NCI-H1092 treated with DMSO at 0.1 percent for 48 hours (cell line): ENCODE results near the gene TEX9.
"Not testable (repeated sequence)": the region's sequence is repeated elsewhere in the genome, so short reads cannot be mapped to it uniquely, and the experiment has no call there.

Source experiments
- DNase-seq: peaks from one replicate; lab custom pipeline; 2025; lab: John Stamatoyannopoulos, UW

TEX9 gene

DNA sequence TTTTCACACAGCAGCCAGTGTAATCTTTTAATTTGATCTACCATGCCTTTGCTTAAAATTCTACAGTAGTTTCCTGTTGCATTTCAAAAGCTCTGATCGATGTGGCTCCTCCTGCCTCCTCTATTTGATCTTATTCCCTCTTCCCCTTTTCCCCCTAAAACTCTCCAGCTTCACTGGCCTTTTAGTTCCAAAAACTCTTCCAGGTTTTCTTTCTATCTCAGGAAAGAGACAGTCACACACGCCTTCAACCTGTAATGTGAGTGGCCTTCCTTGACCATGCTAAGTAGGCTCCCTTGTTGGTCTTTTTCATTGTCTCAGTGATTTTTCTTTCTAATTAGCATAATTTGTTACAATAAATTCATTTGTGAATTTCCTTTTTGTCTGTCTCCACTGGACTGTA is 985 bp downstream of the TEX9 start:
- no peak for DNase-seq

- no peak for DNase-seq
Measured at GRCh38 chr15:56367156-56367555, 1.9 kb downstream of the TEX9 start.

- DNase-seq, result no peak
Measured at GRCh38 chr15:56369234-56369633, 4.0 kb downstream of the TEX9 start.

DNA sequence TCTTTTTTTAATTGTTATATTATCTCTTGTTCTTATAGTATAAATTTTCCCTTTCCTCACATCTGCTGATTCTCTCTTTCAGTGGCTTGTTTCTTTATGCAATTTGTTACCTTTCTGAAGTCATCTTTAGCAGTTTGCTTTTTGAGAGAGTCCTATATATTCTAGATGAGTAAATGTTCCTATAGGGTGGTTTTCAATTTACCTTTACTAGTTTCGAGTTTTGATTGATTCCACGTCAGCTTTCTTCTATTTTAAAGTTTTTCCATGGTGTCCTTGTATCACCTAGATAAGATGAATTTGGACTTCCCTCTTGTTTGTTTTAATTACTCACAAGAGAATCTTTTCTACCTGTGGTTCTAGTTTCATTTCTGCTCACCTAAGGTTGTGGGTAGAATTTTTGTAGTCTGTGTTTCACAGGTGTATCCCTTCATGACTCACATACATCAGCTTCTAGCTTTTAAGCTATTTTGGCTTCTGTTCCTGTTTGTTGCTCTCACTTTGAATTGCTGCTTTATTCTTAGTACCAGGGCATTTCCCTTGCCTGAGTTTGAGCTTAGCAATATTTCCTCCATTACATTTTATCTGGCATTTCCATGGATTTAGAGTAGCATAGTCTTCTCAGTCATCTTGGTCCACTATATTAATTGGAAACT is 6.4 kb downstream of the TEX9 start:
- DNase-seq, result no peak

- DNase-seq, result not testable (repeated sequence)
Measured at GRCh38 chr15:56374693-56375092, 9.5 kb downstream of the TEX9 start.

GRCh38 chr15:56377822-56378221 is 12.6 kb downstream of the TEX9 start:
- not testable (repeated sequence) for DNase-seq

DNA sequence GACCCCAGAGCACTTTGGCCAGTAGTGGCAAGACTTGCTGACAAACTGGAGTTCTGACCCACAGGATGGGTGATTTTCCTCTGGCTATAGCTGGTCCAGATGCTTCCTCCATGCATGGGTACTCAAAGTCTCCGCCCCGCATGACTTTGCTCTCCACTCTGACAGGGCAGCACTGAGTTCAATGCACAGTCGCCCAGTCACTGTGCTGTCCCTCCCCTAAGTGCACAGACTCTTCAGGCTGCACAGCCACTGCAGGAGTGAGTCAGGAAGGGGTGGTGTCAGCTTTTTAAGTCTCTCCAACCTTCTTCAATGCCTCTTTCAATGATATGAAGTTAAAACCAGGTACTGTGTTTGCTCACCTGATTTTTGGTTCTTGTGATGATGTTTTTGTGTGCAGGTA is 17.8 kb downstream of the TEX9 start:
- DNase-seq, result no peak

DNA sequence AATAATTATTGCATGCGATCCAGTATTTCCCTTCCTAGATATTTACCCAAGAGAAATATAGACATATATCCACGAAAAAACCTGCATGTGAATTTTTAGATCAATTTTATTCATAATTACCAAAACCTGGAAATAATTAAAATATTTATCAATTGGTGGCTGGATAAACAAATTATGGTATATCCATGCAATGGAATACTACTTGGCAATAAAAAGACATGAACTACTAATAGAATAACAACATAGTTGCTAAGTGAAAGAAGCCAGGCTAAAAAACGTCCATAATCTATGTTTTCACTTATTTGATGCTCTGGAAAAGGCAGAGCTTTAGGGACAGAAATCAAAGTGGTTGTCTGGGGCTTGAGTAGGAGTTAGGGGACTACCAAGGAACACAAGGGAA is 20.7 kb downstream of the TEX9 start:
- no peak for DNase-seq

DNA sequence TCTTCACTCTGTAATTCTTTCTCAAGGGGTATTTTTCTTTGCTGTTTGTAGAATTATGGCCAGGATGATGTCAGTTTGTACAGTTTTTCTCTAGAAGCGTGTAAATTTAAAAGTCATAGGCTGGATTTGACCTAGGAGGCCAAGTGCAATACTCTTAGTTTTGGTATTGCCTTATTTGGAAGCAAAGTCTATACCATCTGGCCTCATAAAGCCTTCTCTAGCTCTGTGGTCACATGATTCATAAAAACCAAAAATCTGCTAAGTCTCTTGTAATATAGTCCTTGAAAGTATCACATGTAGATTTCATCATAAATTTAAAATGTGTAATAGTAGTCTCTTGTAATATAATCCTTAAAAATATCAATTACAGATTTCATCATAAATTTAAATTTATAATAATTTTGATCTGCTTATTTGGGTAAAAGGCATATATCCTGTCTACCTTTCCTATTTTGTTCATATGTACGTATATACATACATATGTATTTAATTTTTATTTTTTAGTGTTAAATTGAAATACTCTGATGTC is 25.6 kb downstream of the TEX9 start:
- DNase-seq, result no peak

DNA sequence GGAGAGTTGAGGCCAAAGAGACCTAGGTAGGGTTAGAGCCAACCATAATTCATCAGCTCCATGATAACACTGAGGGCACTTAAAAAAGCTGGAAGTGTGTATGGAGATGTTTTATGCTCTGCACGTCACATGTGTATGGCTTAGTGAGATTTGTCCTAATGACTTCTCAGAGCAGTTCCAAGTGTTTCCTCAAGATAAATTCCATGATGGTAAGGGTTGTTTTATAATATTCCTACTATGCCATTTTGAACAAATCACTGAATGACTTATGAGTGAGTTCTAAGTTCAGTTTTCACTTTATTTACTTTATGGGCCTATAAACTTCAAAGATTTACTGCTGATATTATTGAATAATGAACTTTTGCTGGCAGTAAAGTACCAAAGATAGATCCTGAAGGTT is 28.1 kb downstream of the TEX9 start:
- DNase-seq, result no peak

- DNase-seq, result no peak
Measured at GRCh38 chr15:56394909-56395308, 29.7 kb downstream of the TEX9 start.

GRCh38 chr15:56397325-56397724 is 32.1 kb downstream of the TEX9 start:
- DNase-seq, result not testable (repeated sequence)

- not testable (repeated sequence) for DNase-seq
Measured at GRCh38 chr15:56399209-56399608, 34.0 kb downstream of the TEX9 start.

DNA sequence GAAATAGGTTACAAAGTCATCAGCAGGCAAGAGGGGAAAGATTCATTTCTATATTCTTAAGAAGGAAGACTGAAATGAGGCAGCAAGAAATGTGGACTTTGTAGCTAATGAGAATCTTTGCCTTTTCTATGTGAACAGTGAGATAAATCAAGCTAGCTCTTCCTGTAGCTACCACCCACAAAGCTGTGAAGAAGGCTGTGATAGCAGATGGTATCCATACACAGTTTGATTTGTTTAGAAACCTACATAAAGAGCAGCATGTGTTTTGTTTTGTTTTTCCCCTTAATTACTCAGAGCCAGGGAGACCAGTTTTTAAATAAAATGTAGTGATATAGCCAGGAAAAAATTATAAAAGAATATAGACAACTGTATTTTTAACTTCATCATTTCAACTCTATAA is 45.5 kb downstream of the TEX9 start:
- DNase-seq, result no peak

DNA sequence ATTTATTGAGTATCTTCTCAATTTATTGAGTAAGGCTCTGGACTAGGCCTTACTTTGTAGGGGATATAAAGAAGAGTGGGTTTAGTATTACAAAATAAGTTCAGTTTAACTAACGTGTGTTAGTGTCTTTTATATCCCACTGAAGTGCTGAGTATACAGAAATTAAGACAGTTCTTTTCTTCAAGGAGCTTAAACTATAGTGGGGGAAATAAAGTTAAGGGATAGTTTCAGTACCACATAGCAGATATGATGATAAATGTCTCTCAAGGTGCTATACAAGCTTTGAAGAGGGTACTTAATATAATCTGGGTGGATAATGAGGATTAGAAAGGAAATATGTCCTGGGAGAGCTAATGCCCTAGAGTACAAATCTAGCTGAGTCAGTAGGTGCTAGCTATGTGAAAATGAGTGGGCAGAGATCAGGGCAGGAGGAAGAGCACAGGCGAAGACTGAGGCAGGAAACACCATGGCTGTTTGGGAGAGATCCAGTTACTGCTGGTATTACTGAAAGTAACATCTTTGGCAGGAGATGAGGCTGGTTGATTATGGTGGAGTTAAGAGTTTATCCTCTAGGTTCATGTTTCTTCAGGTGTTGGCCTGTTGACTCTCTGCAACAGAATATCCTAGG is 46.0 kb downstream of the TEX9 start:
- DNase-seq, result no peak

DNA sequence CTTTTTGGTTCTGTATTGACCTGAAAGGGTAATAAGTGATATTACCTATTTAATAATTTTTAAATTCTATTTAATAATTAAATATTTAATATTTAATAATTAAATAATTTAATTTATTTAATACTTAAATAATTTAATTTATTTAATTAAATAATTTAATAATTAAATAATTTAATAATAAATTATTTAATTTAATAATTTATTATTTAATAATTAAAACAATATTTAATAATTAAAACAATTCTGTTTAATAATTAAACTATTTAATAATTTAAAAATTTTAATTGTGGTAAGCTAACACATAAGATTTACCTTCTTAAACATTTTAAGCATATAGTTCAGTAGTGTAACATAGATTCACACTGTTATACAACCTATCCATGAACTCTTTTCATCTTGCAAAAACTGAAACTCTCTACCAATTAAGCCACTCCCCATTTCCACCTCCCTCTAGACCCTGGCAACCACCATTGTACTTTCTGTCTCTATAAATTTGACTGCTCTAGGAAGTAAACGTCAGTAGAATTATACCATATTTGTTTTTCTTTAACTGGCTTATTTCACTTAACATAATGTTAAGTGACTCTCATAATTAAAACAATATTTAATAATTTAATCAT is 48.0 kb downstream of the TEX9 start:
- not testable (repeated sequence) for DNase-seq

- DNase-seq, result no peak
Measured at GRCh38 chr15:56425276-56425675, 60.0 kb downstream of the TEX9 start.

DNA sequence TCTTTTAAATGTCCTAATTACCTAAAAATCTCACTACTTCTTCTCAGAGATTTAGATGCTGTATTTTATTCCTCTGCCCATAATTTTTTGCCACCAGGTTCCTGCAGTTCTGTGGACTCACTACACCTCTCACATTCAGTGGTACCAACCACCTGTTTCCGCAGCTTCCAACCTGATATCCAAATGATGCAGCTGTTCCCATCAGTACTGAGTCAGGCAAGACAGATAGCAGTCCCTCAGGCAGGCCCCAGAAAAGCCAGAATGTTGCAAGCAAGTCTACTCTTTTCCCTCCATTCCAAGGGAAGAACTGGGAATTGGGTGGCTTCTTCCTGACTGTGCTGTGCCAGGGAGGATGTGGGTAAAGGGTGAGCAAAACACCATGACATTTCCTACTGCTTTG is 60.8 kb downstream of the TEX9 start:
- DNase-seq, result no peak

- DNase-seq, result peak; percentile 27
Measured at GRCh38 chr15:56428821-56429458, 63.7 kb downstream of the TEX9 start.

DNA sequence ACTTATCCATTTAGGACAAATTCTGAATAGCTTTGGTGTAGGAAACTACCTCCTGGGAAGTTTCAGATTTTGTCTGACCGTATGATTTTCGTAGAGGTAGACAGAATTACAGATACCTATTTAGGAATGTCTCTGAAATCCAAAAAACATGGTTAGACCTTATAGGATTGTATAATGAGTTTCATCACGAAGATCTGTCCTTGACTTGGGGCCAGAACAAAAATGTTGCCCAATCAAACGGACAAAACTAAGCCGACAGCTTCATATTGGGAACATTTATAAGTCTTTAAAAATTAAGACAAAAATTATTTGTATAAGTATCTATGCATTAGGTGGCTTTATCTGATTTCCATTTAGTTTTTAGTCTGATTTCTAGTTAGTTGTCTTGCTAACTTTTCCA is 67.1 kb downstream of the TEX9 start:
- no peak for DNase-seq

DNA sequence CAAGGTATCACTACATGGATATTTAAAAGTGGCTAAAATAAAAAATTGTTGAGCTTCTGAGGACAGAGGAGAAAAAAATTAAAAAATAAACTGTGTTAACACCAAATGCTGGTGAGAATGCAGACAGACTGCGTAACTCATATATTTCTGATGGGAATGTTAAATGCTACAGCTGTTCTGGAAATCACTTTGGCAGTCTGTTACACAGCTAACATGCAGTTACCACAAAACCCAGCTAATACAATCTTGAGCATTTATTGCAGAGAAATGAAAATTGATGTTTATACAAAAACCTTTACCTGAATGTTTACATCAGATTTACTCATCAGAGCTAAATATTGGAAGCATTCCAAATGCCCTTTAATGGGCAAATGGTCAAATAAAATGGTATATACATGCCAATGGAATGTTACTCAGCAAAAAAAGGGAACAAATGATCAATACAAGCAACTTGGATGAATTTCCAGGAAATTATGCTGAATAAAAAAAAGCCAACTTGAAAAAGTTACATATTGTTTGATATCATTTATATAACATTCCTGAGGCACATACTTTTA is 75.1 kb downstream of the TEX9 start:
- no peak for DNase-seq

DNA sequence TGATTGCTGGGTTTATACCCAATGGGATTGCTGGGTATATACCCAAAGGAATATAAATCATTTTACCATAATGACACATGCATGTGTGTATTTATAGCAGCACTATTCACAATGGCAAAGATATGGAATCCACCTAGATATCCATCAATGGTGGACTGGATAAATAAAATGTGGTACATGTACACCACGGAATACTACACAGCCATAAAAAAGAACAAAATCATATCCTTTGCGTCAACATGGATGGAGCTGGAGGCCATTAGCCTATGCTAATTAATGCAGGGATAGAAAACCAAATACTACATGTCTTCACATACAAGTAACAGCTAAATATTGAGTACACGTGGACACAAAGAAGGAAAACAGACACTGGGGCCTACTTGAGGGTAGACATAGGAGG is 77.1 kb downstream of the TEX9 start:
- DNase-seq, result no peak

GRCh38 chr15:56445746-56446145 is 80.5 kb downstream of the TEX9 start:
- no peak for DNase-seq
